H1 (cell line): ENCODE data around the gene GP1BB.

Experiments
- ATF3 ChIP-seq: IDR thresholded peaks from 2 replicates; pipeline ENCODE4 v1.6.1; 2011; ENCODE audit warnings: low read depth, mild to moderate bottlenecking, low read length; ENCODE audit not compliant: insufficient read depth
- EP300 ChIP-seq, 2 experiments: IDR thresholded peaks; 1 replicate in 1 of 2; 2 replicates in 1 of 2; pipeline ENCODE4 v1.6.1; 2011 to 2012; ENCODE audit warnings: low read depth in 2 of 2, low read length in 2 of 2, mild to moderate bottlenecking in 2 of 2, borderline replicate concordance in 1 of 2, inconsistent platforms in 1 of 2, moderate library complexity in 1 of 2
- RFX5 ChIP-seq: IDR thresholded peaks from 2 replicates; pipeline ENCODE4 v1.6.1; 2011; ENCODE audit warnings: low read depth, low read length, improper control_type of control experiment, borderline replicate concordance
- RXRA ChIP-seq: IDR thresholded peaks from 2 replicates; pipeline ENCODE4 v1.6.1; 2011; ENCODE audit warnings: low read depth, mild to moderate bottlenecking, low read length, moderate library complexity; ENCODE audit not compliant: insufficient read depth
- SUZ12 ChIP-seq: fragments of 200-600 bp; sonication (generic); IDR thresholded peaks from 2 replicates; pipeline ENCODE4 v1.6.1; 2012; ENCODE audit warnings: mild to moderate bottlenecking, inconsistent platforms, low read length, moderate library complexity, mixed read lengths

- TF ChIP-seq ATF3 (no peak), SUZ12 (no peak), EP300 (IDR thresholded peaks at IDR 0.05; ENCODE audit: borderline replicate concordance in 1 of 2, low read depth in 2 of 2, low read length in 2 of 2) (no peak), RFX5 (no peak), RXRA (no peak)
Observed at GRCh38 chr22:19720150-19720827, 3.0 kb upstream of the GP1BB start.
